Measurements from ENCODE around the gene PRKD2. TPM values are rescaled to one million over a fixed set of nuclear protein-coding genes. Genes with fewer than 3 reads are reported as not detected.

The PRKD2 gene
- total and polyA plus RNA-seq, 2 experiments from 2014 or later = 15.6 to 37.9 TPM

DNA sequence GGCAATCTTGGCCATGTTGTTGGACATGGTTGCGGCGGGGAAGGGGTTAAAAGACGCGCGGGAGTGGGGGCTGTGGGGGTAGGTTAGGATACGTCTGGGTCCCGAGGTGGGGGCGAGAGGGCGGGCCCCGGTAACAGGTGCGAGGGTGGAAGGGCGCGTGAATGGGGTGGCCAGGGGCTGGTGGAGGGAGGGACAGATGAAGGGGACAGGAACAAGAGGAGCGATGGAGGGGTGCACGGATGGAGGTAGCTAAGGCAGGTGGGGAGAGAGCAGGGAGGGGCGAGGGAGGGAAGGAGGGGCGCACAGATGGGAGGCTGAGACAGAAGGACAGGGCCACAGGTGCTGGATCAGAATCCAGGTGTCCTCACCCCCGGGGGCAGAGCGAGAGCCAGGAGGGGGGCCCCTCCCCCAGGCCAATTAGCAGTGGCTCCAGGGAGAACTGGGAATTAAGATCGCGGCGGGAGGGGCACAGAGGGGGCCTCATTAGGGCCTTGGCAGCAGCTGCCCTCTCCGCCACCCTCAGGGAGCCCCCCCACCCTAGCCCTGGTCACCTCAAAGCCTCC, 82.2 kb downstream of the PRKD2 start:
- TF ChIP-seq EZH2 (IDR thresholded peaks at IDR 0.05; ENCODE audit: borderline replicate concordance) = no peak
- TF ChIP-seq, protein P1, sequence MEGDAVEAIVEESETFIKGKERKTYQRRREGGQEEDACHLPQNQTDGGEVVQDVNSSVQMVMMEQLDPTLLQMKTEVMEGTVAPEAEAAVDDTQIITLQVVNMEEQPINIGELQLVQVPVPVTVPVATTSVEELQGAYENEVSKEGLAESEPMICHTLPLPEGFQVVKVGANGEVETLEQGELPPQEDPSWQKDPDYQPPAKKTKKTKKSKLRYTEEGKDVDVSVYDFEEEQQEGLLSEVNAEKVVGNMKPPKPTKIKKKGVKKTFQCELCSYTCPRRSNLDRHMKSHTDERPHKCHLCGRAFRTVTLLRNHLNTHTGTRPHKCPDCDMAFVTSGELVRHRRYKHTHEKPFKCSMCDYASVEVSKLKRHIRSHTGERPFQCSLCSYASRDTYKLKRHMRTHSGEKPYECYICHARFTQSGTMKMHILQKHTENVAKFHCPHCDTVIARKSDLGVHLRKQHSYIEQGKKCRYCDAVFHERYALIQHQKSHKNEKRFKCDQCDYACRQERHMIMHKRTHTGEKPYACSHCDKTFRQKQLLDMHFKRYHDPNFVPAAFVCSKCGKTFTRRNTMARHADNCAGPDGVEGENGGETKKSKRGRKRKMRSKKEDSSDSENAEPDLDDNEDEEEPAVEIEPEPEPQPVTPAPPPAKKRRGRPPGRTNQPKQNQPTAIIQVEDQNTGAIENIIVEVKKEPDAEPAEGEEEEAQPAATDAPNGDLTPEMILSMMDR (IDR thresholded peaks at IDR 0.05; ENCODE audit: poor library complexity) = no peak
- TF ChIP-seq EZH2phosphoT487 (IDR thresholded peaks at IDR 0.05; ENCODE audit: low read depth, severe bottlenecking, unreplicated experiment) = no peak
- peak; percentile 14 for DNase-seq (ENCODE audit: low spot score)
- no peaks in the 10 kb centered on the region for H4K20me1 ChIP-seq (ENCODE audit: insufficient read depth, poor library complexity, severe bottlenecking)
- no peaks in the 10 kb centered on the region for H3K36me3 ChIP-seq (replicated peaks; ENCODE audit: insufficient read depth, low read depth)
- no peaks in the 10 kb centered on the region for H3K9me3 ChIP-seq (ENCODE audit: low read depth)
- H3K9me2 ChIP-seq (replicated peaks; ENCODE audit: insufficient read depth) = no peaks in the 10 kb centered on the region
- WGBS (ENCODE audit: low lambda C conversion rate, missing lambda C conversion rate) = 8% methylated on average over 8 of the region's 23 CpGs
- H3K79me2 ChIP-seq = no peaks in the 10 kb centered on the region
- H3K27me3 ChIP-seq = peaks cover 21% of the 10 kb centered on the region
- H2AFZ ChIP-seq = no peak overlapping the region
- H3K4me2 ChIP-seq = peak overlapping the region; percentile 87
- H3K27ac ChIP-seq = no peak overlapping the region
- H3K4me1 ChIP-seq (ENCODE audit: insufficient read depth) = peaks cover 13% of the 10 kb centered on the region
- no peak overlapping the region for H3K4me3 ChIP-seq

DNA sequence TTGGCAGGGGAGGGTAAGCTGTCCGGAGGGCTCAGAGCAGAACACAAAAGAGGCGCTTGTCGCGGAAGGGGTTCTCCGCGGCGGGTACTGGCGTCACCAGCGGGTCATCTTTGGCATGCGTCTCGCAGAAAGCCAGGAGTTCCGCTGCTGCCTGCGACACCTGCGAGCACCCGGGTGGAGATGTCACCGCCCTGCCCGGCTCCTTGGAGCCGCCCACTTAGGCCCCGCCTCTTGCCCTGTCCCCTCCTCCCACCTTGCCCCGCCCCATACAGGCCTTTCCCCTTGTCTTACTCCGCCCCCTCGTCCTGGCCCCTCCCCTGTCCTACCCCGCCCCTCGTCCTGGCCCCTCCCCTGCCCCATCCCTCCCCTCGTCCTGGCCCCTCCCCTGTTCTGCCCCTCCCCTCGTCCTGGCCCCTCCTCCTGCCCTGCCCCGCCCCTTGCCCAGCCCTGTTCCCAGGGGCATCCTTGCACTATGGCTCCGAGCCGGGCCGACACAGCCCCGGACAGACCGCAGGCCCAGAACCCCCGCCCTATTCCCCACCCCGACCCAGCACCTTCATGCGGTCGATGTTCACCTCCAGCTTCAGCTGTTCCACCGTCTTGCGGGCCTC, 82.8 kb downstream of the PRKD2 start:
- peaks cover 11% of the 10 kb centered on the region for H3K4me1 ChIP-seq (ENCODE audit: insufficient read depth)
- 11% methylated on average over 21 of the region's 38 CpGs for WGBS (ENCODE audit: low lambda C conversion rate, missing lambda C conversion rate)
- no peaks in the 10 kb centered on the region for H3K36me3 ChIP-seq (replicated peaks; ENCODE audit: insufficient read depth, low read depth)
- H3K4me3 ChIP-seq = no peak overlapping the region
- H2AFZ ChIP-seq = peak overlapping the region; percentile 60
- no peak overlapping the region for H3K27ac ChIP-seq
- peak; percentile 95 for DNase-seq (ENCODE audit: low spot score)
- no peaks in the 10 kb centered on the region for H3K9me3 ChIP-seq (ENCODE audit: low read depth)
- H4K20me1 ChIP-seq (ENCODE audit: insufficient read depth, poor library complexity, severe bottlenecking) = no peaks in the 10 kb centered on the region
- peak overlapping the region; percentile 87 for H3K4me2 ChIP-seq
- TF ChIP-seq EZH2phosphoT487 (IDR thresholded peaks at IDR 0.05; ENCODE audit: low read depth, severe bottlenecking, unreplicated experiment) = no peak
- no peak for TF ChIP-seq EZH2 (IDR thresholded peaks at IDR 0.05; ENCODE audit: borderline replicate concordance)
- TF ChIP-seq, protein P1 (IDR thresholded peaks at IDR 0.05; ENCODE audit: poor library complexity) = no peak
- H3K27me3 ChIP-seq = peaks cover 21% of the 10 kb centered on the region
- H3K9me2 ChIP-seq (replicated peaks; ENCODE audit: insufficient read depth) = no peaks in the 10 kb centered on the region
- no peaks in the 10 kb centered on the region for H3K79me2 ChIP-seq

DNA sequence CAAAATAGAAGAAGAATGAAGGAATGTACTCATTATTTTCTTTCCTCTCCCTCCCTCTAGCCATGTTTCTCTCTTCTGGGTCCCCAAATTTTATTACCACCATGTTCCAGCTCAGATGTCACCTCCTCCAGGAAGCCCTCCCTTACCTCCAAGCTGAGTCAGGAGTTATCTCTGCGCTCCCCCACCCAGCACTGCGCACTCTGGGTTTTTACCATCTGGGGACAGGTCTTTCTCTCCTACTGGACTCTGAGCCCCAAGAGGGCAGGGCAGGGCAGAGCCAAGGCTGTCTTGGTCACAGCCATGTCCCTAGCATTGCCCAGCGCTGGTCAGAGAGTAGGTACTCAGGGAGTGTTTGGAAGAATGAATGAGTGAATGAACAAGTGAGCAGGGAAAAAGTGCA, 83.8 kb downstream of the PRKD2 start:
- no peak overlapping the region for H3K4me2 ChIP-seq
- TF ChIP-seq, protein P1 (IDR thresholded peaks at IDR 0.05; ENCODE audit: poor library complexity) = no peak
- TF ChIP-seq EZH2 (IDR thresholded peaks at IDR 0.05; ENCODE audit: borderline replicate concordance) = no peak
- TF ChIP-seq EZH2phosphoT487 (IDR thresholded peaks at IDR 0.05; ENCODE audit: low read depth, severe bottlenecking, unreplicated experiment) = no peak
- H3K79me2 ChIP-seq = no peaks in the 10 kb centered on the region
- H2AFZ ChIP-seq = no peak overlapping the region
- no peaks in the 10 kb centered on the region for H3K9me3 ChIP-seq (ENCODE audit: low read depth)
- WGBS (ENCODE audit: low lambda C conversion rate, missing lambda C conversion rate) = 92% methylated on average over 3 of the region's 3 CpGs
- H4K20me1 ChIP-seq (ENCODE audit: insufficient read depth, poor library complexity, severe bottlenecking) = no peaks in the 10 kb centered on the region
- no peak for DNase-seq (ENCODE audit: low spot score)
- no peaks in the 10 kb centered on the region for H3K9me2 ChIP-seq (replicated peaks; ENCODE audit: insufficient read depth)
- H3K27me3 ChIP-seq = peaks cover 21% of the 10 kb centered on the region
- peaks cover 11% of the 10 kb centered on the region for H3K4me1 ChIP-seq (ENCODE audit: insufficient read depth)
- H3K36me3 ChIP-seq (replicated peaks; ENCODE audit: insufficient read depth, low read depth) = no peaks in the 10 kb centered on the region
- H3K4me3 ChIP-seq = no peak overlapping the region
- H3K27ac ChIP-seq = no peak overlapping the region
